Endothelial cell of umbilical vein (primary cell): ENCODE data around the gene TMEM207. TPM values are rescaled to one million over a fixed set of nuclear protein-coding genes. Genes with fewer than 3 reads are reported as not detected.

ENCODE experiments used
- BruUV-seq: library from RNA; stranded (reverse); fragments of 400-500 nt; replicated peaks from 2 replicates; lab custom pipeline; 2021; lab: Mats Ljungman, UMichigan
- CTCF ChIA-PET: fragments of 300-600, 350-600 bp; sonication (Branson Sonifier 250); formaldehyde crosslinking; loops from one replicate; lab custom pipeline; 2021; ENCODE audit warnings: antibody characterized with exemption, inconsistent platforms; lab: Charles Lee
- POLR2A ChIA-PET: fragments of 300-600, 350-600 bp; sonication (Branson Sonifier 250); formaldehyde crosslinking; loops from one replicate; lab custom pipeline; 2021; ENCODE audit warnings: antibody characterized with exemption, inconsistent platforms; lab: Charles Lee
- DNase-seq: peaks from one replicate; pipeline ENCODE4 v3.0.0-alpha.2; 2011; ENCODE audit warnings: low read depth, low spot score
- FAIRE-seq: peaks from 2 replicates; lab custom pipeline; 2011; peaks lifted over from hg19 to GRCh38; lab: Jason Lieb, UNC
- H2AFZ ChIP-seq: 2 replicates; pipeline ENCODE4 v1.6.0; 2012; ENCODE audit warnings: low read depth, low read length, control low read depth, inconsistent platforms
- H3K27ac ChIP-seq: 2 replicates; pipeline ENCODE4 v1.5.1; 2011; ENCODE audit warnings: low read depth, mild to moderate bottlenecking, control low read depth, low read length, moderate library complexity; ENCODE audit not compliant: insufficient read depth
- H3K27me3 ChIP-seq, 2 experiments: 2 replicates each; pipeline versions ENCODE4 v1.6.0 to v1.6.1; 2011; ENCODE audit warnings: low read length in 2 of 2, mixed read lengths in 1 of 2; ENCODE audit not compliant: control insufficient read depth in 2 of 2, insufficient read depth in 2 of 2
- H3K36me3 ChIP-seq, 2 experiments: 2 replicates in 1 of 2; 3 replicates in 1 of 2; pipeline ENCODE4 v1.5.1; 2011; ENCODE audit warnings: low read length in 2 of 2, mild to moderate bottlenecking in 1 of 2, moderate library complexity in 1 of 2; ENCODE audit not compliant: control insufficient read depth in 2 of 2, insufficient read depth in 2 of 2; ENCODE audit errors: extremely low read depth in 1 of 2
- H3K4me1 ChIP-seq: 3 replicates; pipeline ENCODE4 v1.5.1; 2011; ENCODE audit warnings: mild to moderate bottlenecking, low read length; ENCODE audit not compliant: control insufficient read depth, insufficient read depth; ENCODE audit errors: extremely low read depth
- H3K4me2 ChIP-seq: 2 replicates; pipeline ENCODE4 v1.6.1; 2011; ENCODE audit warnings: low read length, control low read depth, mixed read lengths; ENCODE audit not compliant: insufficient read depth
- H3K4me3 ChIP-seq, 3 experiments: fragments of 200-600 bp in 1 of 3; sonication (generic), shearing (Covaris generic) in 1 of 3; replicated peaks in 1 of 3; 2 replicates each; pipeline ENCODE4 v1.5.1; 2011 to 2016; ENCODE audit warnings: control low read depth in 3 of 3, low read length in 3 of 3, mild to moderate bottlenecking in 2 of 3, inconsistent platforms in 1 of 3, low read depth in 1 of 3, moderate library complexity in 1 of 3; ENCODE audit not compliant: insufficient read depth in 1 of 3
- H3K79me2 ChIP-seq: 2 replicates; pipeline ENCODE4 v1.6.0; 2012; ENCODE audit warnings: low read length, inconsistent platforms; ENCODE audit not compliant: control insufficient read depth, insufficient read depth
- H3K9ac ChIP-seq: replicated peaks from 2 replicates; pipeline ENCODE3; 2011; ENCODE audit warnings: low read length, control low read depth; ENCODE audit not compliant: insufficient read depth; ENCODE audit errors: extremely low read depth
- H3K9me1 ChIP-seq: replicated peaks from 3 replicates; pipeline ENCODE4 v1.6.0; 2011; ENCODE audit warnings: mild to moderate bottlenecking, low read length; ENCODE audit not compliant: control insufficient read depth, insufficient read depth; ENCODE audit errors: extremely low read depth
- H3K9me3 ChIP-seq: replicated peaks from 2 replicates; pipeline ENCODE4 v1.5.1; 2012; ENCODE audit warnings: low read length, inconsistent platforms; ENCODE audit not compliant: control insufficient read depth, insufficient read depth
- H4K20me1 ChIP-seq: replicated peaks from 2 replicates; pipeline ENCODE3; 2011; ENCODE audit warnings: mild to moderate bottlenecking, low read length; ENCODE audit not compliant: control insufficient read depth, insufficient read depth; ENCODE audit errors: extremely low read depth
- EZH2 ChIP-seq: IDR thresholded peaks from 2 replicates; pipeline ENCODE4 v1.6.1; 2012; ENCODE audit warnings: borderline replicate concordance, low read depth, mild to moderate bottlenecking, moderate library complexity, low read length, inconsistent platforms; ENCODE audit not compliant: severe bottlenecking
- FOS ChIP-seq: IDR thresholded peaks from 2 replicates; pipeline ENCODE4 v1.6.1; 2011; ENCODE audit warnings: mild to moderate bottlenecking, low read length, moderate library complexity, borderline replicate concordance; ENCODE audit not compliant: insufficient read depth
- GATA2 ChIP-seq: IDR thresholded peaks from 2 replicates; pipeline ENCODE4 v1.7.0; 2011; ENCODE audit warnings: low read depth, mild to moderate bottlenecking, moderate library complexity, mixed read lengths, low read length; ENCODE audit not compliant: insufficient read length, insufficient read depth
- JUN ChIP-seq: IDR thresholded peaks from 2 replicates; pipeline ENCODE4 v1.6.1; 2011; ENCODE audit warnings: borderline replicate concordance, low read depth; ENCODE audit not compliant: insufficient read length, insufficient read depth
- MYC ChIP-seq: IDR thresholded peaks from one replicate; pipeline ENCODE4 v1.6.1; 2011; ENCODE audit warnings: mild to moderate bottlenecking, low read depth, low read length
- POLR2A ChIP-seq: IDR thresholded peaks from 2 replicates; pipeline ENCODE4 v1.6.1; 2012; ENCODE audit warnings: low read depth, mild to moderate bottlenecking, control low read depth, low read length
- POLR2AphosphoS5 ChIP-seq: IDR thresholded peaks from 2 replicates; pipeline ENCODE4 v1.6.1; 2012; ENCODE audit warnings: low read depth, mild to moderate bottlenecking, control low read depth, low read length, moderate library complexity; ENCODE audit not compliant: insufficient read depth
- dilution Hi-C: fragments of 300-500 bp; cut with MboI; formaldehyde crosslinking; loops from one replicate; pipeline ENCODE4 v1.15.0; 2019; ENCODE audit warnings: low sequenced_read_pairs; ENCODE audit not compliant: extremely low pct_ligation_motif_present
- intact Hi-C: fragments of 100-400 bp; cut with micrococcal nuclease; formaldehyde crosslinking; loops from one replicate; pipeline ENCODE4 v1.10.0; 2022
- polyA plus RNA-seq, 4 experiments: library from polyadenylated mRNA; depleted of rRNA in 3 of 4; stranded (reverse) in 3 of 4; unstranded in 1 of 4; fragments of >200 nt; gene quantifications; 2 replicates each; pipeline versions ENCODE4 v1.2.1 to v1.2.3, GENCODE V29; 2011 to 2012; ENCODE audit warnings: missing spikeins in 1 of 4
- total RNA-seq: library from RNA; stranded (reverse); gene quantifications from 2 replicates; pipeline ENCODE4 v1.2.3, GENCODE V29; 2021
- TF ChIP-seq, protein P1 (sequence below): IDR thresholded peaks from 2 replicates; pipeline ENCODE4 v1.6.1; 2011; ENCODE audit not compliant: insufficient read depth, insufficient read length
- TF ChIP-seq, protein P2 (sequence below), 2 donors: IDR thresholded peaks; 1 replicate in 1 of 2; 2 replicates in 1 of 2; pipeline ENCODE4 v1.5.1; 2011; ENCODE audit warnings: low read length in 2 of 2, mild to moderate bottlenecking in 2 of 2, moderate library complexity in 2 of 2, control low read depth in 1 of 2, inconsistent platforms in 1 of 2, low read depth in 1 of 2; ENCODE audit not compliant: insufficient read depth in 1 of 2; ENCODE audit errors: extremely low read depth in 1 of 2

Gene TMEM207
- total and polyA plus RNA-seq, 2 donors (not counting 3 experiments of a cell fraction or from before 2014, with no cell fraction given): not detected

DNA sequence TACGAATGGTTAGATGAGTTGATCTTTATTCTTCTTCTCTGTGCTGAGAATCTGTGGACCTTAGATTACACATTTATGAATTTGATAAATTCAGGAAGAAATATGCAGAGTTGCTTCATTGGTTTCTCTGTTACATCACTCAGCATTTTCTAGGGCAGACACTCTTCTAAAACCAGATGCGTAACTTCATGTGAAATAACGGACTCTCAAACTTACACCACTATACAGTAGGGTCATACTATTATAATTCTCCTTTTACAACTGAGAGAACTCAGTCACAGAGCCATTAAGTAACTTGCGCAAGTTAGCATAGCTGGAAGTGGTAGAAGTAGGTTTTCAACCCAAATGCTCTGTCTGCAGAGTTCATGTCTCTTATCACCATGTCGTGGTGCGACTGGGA is 5.7 kb downstream of the TMEM207 start:
- Histone ChIP-seq H4K20me1 (no peaks in the 10 kb centered on the region), H3K36me3 (no peaks in the 10 kb centered on the region), H3K4me1 (peaks cover 4% of the 10 kb centered on the region), H3K27ac (no peak overlapping the region), H2AFZ (no peak overlapping the region), H3K9me3 (no peaks in the 10 kb centered on the region), H3K9me1 (no peaks in the 10 kb centered on the region), H3K4me3 (no peak overlapping the region), H3K9ac (no peak overlapping the region), H3K4me2 (no peak overlapping the region), H3K27me3 (peaks cover 4 to 11% of the 10 kb centered on the region in 2 experiments), H3K79me2 (no peaks in the 10 kb centered on the region)
- CTCF ChIA-PET: interaction anchor here (1.0 to 3.6 kb wide), 11 partner anchors 9 to 483 kb away, joined by 3 to 36 read pairs (median 10); partner anchors contain the start of genes CLDN1 and P3H2
- no peak for DNase-seq
- intact Hi-C loops: loop anchor here (5.0 kb wide), 1 partner anchor 482 kb away; no protein-coding TSS in a partner anchor
- no peak for TF ChIP-seq POLR2A
- TF ChIP-seq MYC: no peak
- no peak for TF ChIP-seq FOS
- no peak for TF ChIP-seq POLR2AphosphoS5
- no peak for TF ChIP-seq EZH2
- TF ChIP-seq GATA2: no peak
- TF ChIP-seq JUN: no peak
- TF ChIP-seq, protein P1, sequence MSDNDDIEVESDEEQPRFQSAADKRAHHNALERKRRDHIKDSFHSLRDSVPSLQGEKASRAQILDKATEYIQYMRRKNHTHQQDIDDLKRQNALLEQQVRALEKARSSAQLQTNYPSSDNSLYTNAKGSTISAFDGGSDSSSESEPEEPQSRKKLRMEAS: no peak
- TF ChIP-seq, protein P2, sequence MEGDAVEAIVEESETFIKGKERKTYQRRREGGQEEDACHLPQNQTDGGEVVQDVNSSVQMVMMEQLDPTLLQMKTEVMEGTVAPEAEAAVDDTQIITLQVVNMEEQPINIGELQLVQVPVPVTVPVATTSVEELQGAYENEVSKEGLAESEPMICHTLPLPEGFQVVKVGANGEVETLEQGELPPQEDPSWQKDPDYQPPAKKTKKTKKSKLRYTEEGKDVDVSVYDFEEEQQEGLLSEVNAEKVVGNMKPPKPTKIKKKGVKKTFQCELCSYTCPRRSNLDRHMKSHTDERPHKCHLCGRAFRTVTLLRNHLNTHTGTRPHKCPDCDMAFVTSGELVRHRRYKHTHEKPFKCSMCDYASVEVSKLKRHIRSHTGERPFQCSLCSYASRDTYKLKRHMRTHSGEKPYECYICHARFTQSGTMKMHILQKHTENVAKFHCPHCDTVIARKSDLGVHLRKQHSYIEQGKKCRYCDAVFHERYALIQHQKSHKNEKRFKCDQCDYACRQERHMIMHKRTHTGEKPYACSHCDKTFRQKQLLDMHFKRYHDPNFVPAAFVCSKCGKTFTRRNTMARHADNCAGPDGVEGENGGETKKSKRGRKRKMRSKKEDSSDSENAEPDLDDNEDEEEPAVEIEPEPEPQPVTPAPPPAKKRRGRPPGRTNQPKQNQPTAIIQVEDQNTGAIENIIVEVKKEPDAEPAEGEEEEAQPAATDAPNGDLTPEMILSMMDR (IDR thresholded peaks at IDR 0.05; ENCODE audit: extremely low read depth in 1 of 2, insufficient read depth in 1 of 2, low read depth in 1 of 2, low read length in 2 of 2): no peak
- FAIRE-seq: no peak
- dilution Hi-C loops: no loop called here
- POLR2A ChIA-PET: no interaction called here
- no TSS peak for BruUV-seq
